ENCODE results near the gene CCDC40.
"Not testable (repeated sequence)": the region's sequence is repeated elsewhere in the genome, so short reads cannot be mapped to it uniquely, and the experiment has no call there.

Gene CCDC40, protein sequence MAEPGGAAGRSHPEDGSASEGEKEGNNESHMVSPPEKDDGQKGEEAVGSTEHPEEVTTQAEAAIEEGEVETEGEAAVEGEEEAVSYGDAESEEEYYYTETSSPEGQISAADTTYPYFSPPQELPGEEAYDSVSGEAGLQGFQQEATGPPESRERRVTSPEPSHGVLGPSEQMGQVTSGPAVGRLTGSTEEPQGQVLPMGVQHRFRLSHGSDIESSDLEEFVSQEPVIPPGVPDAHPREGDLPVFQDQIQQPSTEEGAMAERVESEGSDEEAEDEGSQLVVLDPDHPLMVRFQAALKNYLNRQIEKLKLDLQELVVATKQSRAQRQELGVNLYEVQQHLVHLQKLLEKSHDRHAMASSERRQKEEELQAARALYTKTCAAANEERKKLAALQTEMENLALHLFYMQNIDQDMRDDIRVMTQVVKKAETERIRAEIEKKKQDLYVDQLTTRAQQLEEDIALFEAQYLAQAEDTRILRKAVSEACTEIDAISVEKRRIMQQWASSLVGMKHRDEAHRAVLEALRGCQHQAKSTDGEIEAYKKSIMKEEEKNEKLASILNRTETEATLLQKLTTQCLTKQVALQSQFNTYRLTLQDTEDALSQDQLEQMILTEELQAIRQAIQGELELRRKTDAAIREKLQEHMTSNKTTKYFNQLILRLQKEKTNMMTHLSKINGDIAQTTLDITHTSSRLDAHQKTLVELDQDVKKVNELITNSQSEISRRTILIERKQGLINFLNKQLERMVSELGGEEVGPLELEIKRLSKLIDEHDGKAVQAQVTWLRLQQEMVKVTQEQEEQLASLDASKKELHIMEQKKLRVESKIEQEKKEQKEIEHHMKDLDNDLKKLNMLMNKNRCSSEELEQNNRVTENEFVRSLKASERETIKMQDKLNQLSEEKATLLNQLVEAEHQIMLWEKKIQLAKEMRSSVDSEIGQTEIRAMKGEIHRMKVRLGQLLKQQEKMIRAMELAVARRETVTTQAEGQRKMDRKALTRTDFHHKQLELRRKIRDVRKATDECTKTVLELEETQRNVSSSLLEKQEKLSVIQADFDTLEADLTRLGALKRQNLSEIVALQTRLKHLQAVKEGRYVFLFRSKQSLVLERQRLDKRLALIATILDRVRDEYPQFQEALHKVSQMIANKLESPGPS

DNA sequence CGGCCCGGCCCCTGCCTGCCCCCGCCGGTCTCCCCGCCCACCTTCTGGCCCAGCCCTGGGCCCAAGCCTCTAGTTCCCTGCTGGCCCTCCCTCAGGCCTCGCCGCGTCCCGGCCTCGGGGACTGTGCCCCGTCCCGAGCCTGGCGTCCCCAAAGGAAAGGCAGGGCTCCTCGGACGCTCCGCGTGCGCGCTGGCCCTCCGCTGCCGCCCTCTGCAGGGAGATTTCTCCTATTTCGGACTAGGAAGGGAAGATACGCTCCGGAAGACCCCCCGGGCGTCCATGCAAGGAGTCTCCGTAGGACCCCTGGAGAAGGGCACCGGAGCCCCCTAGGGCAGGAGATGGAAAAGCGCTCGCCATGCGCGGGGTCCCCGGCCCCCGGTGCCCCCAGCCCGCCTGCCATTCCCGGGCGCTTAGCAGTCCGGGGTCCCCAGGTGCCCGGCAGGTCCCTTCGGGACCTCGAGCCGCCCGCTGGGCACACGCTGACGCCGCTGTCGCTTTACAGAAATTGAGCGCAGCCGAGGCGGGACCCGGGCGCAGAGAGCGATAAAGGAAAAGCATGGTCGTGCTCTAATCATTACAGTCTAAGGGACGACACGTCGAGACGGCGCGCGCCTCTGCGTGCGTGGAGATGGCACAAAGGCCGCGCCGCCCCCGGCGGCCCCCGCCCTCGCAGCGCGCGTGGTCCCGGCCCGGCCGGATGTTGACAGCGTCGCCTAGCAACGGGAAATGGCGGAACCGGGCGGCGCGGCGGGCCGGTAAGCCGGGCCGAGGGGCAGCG lies at the start of gene CCDC40:
Gene CCDC40 (plus strand): TSS at position 706 of the 778 bp plus-strand sequence. CDS start 21 bp downstream, at position 727.
- DNase-seq = peak; percentile 53 to 60

DNA sequence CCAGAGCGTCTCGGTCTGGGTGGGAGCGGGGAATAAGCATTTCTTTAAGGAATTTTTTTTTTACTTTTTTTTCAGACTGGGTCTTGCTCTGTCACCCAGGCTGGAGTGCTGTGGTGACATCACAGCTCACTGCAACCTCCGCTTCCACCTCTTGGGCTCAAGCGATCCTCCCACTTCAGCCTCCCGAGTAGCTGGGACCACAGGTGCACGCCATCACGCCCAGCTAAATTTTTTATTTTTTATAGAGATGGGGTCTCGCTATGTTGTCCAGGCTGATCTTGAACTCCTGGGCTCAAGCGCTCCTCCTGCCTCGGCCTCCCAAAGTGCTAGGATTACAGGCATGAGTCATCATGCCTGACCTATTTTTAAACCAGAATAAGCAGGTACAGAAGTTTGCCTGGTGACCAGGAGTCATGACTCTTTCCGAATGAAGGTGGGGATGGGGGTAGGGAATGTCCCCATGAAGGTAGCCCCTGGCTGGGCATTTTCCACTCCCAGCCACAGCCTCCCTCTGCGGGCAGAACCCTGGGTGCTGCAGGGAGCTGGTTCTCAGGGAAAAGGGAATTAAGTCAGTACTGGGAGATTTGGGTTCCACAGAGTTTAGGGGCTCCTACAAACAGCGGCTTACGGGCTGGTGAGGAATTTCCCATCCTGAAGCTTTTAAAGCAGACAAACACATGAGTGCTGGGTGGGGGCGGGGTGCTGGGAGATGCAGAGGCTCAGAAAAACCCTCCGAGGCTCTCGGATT lies 49.1 kb upstream of the CCDC40 start:
- no peak for DNase-seq

DNA sequence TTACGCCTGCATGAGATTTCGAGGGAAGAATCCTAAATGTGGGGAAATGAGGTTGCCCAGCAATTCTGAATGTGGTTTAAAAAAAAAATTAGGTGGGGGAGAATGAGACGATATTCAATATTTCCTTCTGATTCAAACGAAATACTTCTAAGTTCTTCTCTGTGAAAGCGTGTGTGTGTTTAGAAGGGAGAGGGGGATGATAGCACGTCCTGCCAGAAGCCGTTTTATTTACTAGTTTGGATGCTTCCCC lies 48.6 kb upstream of the CCDC40 start:
- no peak for DNase-seq

DNA sequence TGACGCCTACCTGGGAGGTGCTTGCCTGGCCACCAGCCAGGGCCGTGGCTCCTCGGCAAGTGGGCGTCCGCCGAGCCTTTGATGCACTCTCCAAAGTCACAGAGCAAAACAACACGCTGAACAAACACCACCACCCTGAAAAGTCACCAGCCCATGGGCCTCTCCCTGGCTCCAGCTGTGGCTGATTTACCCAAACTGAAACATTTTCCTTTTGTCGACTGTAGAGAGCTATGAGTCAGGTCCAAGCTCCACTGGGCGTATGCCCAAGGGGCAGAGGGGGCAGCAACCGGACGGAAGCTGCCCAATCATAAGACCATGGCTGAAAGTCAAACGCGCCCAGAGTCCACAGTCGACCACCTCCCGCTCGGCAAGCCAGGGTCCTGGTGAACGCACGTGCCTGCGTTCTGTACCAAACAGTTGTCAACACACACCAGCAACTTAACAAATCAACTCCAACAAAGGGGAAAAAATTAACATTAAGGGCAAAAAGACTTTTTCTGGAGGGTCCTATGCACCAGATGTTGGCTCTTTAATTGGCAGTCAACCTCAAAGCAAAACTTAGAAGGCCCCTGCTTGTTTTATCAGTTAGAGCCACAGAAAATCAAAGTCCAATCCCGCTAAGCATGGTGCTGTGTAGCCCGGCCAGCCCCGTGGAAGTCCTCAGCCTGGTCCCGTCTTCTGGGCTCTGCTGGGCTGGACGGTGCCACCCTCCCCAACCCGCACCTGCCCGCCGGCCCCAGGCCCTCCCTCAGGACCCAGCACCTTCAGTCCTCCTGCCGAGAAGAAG lies 48.1 kb upstream of the CCDC40 start:
- DNase-seq = no peak

DNA sequence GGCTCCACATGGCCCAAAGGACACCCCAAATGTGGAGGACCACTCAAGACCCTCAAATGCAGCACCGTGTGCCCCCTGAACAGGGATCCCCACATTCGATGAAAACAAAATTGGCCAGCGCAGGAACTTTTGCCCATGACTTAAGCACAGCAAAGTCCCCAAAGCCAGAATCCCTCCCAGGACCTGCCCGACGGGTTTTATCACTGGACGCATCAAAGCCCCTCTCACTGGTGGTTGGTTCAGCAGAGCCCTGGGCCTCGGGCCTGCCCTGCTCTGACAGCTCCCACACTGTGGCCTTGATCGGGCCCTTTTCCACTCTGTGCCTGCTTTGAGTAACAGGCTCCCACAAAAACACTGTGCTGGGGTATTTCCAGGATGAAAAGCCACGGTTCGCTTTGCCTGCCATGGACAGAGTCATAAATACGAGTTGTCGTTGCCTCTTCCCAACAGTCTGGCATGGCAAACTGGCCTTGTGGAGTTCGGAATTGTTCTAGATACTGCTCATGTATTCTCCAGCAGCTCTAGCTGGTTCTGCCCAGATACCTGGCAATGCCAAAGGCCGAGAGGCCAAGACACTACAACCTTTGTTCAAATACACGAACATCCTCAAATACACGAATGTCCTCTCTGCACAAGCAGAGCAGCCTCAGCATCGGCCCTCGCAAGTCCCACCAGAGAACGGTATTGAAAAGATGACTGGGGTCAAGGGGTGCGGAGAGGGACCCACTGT lies 47.2 kb upstream of the CCDC40 start:
- DNase-seq = no peak

DNA sequence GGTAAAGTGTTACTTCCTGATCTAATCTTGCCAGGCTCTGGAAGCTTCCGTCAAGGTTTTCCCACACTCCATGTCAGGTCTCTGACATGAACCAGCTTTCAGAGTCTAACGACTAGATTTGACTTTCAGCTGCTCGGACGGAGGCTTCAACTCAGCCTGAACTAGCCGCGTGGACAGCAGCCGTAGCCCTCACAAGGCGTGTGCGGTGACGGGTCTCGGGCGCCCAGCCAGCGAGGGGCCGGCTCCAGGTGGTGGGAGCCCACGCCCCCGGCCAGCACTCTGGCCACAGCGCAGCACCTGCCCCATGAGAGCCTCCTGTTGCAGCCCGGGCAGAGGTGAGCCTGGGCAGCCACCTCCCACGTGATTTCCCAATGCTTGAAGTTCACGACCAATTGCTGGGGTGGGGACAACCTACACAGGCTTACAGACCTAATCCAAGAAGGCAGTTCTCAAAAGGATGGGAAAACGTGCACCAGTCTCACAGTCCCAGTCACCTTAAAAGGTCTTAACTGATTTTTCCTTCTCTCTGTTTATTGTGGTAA lies 46.3 kb upstream of the CCDC40 start:
- DNase-seq = no peak

DNA sequence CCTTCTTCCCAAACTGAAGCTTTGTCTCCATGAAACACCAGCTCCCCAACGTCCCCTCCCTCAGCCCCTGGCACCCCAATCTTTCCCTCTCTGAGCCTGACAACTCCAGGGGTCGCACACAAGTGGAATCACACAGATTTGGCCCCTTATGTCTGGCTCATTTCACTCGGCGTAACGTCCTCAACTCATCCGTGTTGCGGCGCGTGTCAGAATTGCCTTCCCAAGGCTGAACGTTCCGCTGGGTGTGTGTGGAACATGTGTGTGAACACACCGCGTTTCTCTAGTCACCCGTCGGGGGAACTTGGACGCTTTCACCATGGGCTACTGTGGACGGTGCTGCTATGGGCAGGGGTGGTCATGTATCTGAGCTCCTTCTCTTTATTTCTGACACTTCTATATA lies 45.7 kb upstream of the CCDC40 start:
- no peak for DNase-seq

DNA sequence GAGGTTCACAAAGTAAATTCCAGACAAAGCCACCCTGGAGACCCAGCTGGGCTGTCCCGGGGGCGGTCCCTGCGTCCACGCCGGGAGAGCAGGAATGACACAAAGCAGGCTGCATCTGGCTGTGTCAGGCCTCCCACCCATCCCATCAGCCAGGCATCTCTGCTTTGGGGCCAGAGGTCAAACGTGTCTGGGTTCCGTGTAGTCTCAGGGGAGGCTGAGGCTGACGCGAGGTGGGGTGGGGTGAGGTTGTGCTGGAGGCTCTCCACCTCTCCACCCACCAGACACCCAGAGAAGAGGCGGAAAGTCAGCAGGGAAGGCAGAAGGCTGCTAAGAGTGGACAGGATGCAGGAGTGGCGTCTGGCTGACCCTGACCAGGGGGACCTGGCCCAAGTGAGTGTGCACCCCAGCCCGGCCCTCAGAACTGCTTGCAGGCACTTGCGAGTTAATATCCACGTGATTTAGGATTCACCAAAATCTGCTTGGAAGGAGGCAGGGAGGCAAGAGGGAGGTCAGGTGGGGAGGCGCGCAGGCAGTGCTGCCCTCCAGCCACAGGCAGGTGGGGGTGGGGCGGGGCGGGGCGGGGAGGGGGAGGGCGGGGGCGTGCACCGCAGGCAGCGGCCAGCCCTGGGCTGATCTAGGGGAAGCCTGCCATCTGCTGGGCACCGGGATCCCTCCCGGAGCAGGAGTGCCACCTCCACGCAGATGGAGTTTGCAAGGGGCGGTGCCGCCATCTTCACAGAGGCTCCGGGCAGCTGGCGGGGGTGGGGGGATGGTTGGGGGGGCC lies 45.1 kb upstream of the CCDC40 start:
- DNase-seq = peak; percentile 65 to 72

DNA sequence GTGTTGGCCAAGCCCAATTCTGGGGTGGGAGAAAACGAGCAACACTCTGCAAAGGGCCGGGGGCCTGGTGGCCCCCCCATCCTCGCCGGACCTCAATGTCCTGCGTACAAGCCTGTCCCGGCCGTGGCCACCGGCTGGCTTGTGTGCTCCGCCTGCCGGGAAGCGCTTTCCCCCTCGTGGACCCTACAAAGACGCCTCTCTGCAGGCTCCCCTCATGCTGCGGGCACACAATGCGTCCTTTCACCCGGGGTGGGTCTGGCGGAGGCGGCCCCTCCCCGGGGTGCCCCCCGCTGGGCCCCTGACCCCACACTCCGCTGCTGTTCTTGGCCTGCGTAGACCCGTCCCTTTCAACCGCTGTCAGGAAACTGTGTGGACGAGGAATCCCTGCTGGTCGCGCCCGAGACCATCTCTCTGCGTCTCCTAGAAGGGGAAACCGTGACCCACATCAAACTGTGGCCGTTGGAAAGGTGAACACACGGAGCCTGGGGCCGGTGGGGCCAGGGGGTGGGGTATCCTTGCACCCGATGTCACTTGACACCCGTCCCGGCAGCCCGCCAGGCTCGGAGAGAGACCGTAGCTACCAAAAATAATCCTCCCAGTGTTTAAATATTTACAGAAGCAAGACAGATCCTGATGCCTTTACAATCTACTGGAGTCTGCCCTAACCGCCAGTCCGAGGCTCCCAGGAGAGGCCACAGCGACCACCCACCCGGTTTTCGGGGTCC lies 44.4 kb upstream of the CCDC40 start:
- no peak for DNase-seq

DNA sequence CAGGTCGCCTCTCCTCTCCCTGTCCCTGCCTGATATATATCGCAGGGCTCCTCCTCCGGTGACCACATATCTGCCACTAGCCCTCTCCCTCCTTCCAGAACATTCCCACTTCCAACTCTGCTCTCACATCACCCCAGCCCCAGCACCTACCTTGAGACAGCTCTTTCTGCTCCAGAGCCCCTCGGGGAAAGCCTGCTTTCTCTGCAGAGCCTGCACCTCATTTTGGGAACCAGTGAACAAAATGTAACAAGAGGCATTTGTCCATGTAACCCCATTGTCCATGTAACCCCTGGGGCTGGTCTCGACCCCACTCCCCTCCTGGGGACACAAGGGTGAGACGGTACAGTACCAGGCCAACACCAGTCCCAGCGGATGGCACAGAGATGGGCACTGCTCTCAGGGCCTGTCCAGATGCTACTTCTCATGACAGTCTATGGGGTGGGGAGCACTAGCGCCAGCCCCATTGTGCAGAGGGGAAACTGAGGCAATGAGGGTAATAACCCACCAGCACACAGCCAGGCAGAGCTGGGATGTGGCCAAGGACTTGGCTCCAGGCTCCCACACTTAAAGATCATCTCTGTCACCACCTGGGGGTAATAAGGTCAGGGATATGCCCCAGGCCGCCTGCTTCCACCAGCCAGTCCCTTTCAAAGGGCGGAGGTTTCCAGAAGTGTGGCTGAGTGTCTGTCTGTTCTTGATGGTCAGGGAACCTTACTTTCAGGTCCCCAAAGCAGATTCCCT lies 43.6 kb upstream of the CCDC40 start:
- no peak for DNase-seq

DNA sequence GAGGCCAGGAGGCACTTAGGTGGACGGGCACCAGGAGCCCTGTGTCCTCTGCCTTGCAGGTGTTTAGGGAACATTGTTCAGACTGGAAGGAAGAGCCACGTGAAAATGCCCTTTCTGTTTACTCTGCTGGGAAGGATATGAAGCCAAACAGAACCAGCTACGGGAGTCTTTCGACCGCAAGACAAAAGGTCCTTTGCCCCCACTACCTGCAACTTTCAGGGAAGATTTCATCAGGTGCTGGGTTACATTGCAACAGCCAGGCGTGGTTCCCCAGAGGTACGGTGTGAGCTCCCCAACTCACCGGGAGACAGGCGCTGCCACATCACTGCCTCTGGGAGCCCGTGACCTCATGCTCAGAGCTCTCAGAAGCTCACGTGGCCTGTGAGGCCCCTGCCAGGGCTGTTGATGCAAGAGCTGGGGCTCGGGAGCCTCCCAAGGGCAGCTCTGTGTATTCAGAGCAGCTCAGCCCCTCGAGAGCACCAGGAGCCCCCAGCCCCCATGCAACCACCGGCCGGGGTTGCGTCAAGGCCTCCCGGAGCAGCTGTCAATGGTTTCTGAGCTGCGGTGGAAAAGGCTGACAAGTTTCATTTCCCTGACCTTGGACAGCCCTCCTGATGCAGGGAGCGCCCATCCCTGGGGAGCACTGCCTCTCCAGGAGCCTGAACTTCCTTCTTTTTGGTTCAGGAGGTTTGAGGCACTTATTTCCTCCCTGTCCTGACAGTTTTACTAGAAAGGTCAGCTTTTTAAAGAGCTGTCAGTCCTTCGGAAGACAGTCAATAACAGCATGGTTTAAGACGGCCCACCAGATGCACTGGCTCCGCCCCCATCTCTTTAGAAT lies 42.8 kb upstream of the CCDC40 start:
- peak; percentile 75 for DNase-seq

DNA sequence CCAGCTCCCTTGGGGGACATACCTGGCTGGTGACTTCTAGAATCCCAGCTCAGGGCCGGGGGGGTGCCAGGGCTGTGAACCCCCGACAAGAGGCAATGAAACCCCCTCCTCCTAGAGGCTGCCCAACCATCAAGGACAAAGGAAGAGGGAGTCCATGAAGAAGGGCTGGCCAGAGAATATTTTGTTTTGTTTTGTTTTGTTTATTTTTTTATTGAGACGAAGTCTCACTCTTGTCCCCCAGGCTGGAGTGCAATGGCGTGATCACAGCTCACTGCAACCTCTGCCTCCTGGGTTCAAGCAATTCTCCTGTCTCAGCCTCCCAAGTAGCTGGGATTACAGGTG lies 42.2 kb upstream of the CCDC40 start:
- not testable (repeated sequence) for DNase-seq

DNA sequence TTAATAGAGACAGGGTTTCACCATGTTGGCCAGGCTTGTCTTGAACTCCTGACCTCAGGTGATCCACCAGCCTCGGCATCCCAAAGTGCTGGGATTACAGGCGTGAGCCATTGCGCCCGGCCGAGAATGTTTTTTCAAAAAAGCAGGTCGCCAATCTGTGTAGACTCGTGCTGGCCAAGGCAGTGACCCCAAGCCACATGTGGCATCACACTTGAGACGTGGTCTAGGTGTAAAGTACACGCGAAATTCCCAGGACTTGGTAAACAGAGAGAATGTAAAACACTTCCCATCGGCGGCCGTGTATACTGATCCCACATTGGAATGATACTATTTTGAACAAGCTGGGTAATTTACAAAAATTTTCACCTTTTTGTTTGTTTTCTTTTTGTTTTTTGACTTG lies 41.8 kb upstream of the CCDC40 start:
- DNase-seq = no peak

DNA sequence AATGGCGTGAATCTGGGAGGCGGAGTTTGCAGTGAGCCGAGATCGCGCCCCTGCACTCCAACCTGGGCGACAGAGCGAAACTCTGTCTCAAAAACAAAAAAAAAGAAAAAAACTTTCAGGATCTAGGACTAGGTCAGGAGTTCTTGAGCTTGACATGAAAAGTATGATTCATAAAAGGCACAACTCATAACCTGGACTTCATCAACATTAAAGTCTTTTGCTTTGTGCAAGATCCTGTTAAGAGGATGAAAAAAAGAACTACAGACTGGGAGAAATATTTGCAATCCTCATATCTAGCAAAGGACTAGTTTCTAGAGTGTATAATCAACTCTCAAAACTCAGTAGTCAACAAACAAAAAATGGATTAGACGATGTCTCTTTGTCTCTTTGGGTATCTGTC lies 40.7 kb upstream of the CCDC40 start:
- DNase-seq = no peak

DNA sequence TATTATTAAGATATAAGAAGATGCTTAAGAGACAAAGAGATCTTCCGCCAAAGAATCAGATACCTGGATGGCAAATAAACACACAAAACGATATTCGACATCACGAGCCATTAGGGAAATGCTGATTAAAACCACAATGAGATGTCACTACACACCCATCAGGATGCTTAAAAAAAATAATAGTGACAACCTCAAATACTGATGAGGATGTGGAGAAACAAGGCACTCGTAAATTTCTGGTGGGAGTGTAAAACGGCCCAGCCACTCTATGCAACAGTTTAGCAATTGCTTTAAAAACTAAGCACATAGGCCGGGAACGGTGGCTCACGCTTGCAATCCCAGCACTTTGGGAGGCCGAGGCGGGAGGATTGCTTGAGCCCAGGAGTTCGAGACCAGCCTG lies 40.2 kb upstream of the CCDC40 start:
- no peak for DNase-seq

DNA sequence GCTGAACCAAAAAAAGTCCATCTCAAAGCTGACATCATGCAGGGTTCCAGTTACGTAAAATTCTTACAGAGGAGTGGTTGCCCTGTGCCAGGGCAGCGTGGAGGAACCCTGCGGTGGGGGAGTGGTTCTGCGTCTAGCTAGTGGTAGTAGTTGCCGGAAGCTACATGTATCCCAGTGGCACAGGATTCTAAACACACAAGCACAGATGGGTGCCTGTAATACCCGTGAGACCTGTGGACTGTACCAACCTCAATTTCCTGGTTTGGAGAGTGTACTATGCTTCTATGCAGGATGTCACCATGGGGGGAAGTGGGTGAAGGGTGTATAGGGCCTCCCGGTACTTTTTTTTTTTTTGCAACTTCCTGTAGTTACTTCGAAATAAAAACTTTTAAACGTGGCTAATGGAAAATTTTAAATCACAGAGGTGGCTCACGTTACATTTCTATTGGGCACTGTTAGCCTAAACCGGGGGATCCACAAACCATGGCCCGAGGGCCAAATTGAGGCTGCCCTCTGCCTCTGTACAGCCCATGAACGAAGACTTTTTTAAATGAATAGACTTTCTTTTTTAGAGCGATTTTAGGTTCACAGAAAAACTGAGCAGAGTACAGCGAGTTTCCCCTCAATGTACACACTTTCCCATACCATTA lies 39.3 kb upstream of the CCDC40 start:
- DNase-seq = peak; percentile 99

DNA sequence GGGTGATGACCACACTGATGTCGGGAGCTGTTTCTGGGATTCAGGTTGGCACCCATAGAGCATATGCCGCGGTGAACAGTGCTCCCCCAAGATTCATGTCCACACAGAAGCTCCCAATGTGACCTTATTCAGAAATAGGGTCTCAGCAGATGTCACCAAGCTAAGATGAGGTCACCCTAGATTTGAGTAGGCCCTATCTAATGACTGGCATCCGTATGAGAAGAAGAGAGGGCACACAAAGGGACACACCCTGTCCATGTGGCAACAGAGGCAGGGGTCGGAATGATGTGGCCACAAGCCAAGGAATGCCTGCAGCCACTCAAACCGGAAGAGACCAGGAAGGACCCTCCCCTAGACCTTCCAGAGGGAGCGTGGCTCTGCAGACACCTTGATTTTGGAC lies 36.3 kb upstream of the CCDC40 start:
- no peak for DNase-seq

All from Kasumi-1 (cell line).